ENCODE data around the gene TAB3.

DNA sequence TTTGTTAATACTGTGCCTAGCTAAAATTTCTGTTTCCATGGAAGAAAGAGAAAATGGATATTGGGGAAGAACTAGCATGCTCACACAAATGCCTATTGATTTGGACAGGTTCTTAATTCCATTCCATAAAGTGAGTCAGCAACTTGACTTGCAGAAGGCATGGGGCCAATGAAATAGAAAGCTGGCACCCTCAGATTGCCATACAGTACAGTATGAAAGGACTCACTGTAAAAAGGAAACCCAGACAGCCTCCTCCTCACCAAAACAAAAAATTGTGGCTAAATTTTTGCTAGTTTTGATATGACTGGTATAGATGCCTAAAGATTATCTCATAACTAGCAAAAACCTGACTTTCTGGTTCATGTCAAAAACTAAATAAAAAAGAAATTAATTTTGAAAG, 11.2 kb upstream of the TAB3 start:
- TF ChIP-seq, protein P1, sequence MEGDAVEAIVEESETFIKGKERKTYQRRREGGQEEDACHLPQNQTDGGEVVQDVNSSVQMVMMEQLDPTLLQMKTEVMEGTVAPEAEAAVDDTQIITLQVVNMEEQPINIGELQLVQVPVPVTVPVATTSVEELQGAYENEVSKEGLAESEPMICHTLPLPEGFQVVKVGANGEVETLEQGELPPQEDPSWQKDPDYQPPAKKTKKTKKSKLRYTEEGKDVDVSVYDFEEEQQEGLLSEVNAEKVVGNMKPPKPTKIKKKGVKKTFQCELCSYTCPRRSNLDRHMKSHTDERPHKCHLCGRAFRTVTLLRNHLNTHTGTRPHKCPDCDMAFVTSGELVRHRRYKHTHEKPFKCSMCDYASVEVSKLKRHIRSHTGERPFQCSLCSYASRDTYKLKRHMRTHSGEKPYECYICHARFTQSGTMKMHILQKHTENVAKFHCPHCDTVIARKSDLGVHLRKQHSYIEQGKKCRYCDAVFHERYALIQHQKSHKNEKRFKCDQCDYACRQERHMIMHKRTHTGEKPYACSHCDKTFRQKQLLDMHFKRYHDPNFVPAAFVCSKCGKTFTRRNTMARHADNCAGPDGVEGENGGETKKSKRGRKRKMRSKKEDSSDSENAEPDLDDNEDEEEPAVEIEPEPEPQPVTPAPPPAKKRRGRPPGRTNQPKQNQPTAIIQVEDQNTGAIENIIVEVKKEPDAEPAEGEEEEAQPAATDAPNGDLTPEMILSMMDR (IDR thresholded peaks at IDR 0.05; ENCODE audit: low read length) = no peak
- TF ChIP-seq EZH2 (optimal IDR thresholded peaks at IDR 0.05; ENCODE audit: low read depth, low read length) (no peak), EZH2phosphoT487 (IDR thresholded peaks at IDR 0.05; ENCODE audit: low read length) (no peak)
